Vagina (tissue), 2 donors: Measurements from ENCODE around the gene MAT2A.

Source experiments
- CTCF ChIP-seq, 3 experiments: fragments of 450-650 bp in 2 of 3; fragments of 200-600 bp in 1 of 3; sonication (generic) in 1 of 3; IDR thresholded peaks; one replicate each; pipeline ENCODE4 v1.5.1; 2017 to 2019; ENCODE audit warnings: antibody characterized with exemption in 3 of 3, mild to moderate bottlenecking in 2 of 3, moderate library complexity in 2 of 3
- POLR2A ChIP-seq, 2 donors: fragments of 450-650 bp; IDR thresholded peaks; one replicate each; pipeline ENCODE4 v1.6.1; 2017; ENCODE audit warnings: antibody characterized with exemption in 2 of 2, mild to moderate bottlenecking in 2 of 2, moderate library complexity in 2 of 2
- POLR2AphosphoS5 ChIP-seq, 2 donors: sonication (generic); formaldehyde crosslinking; IDR thresholded peaks; one replicate each; pipeline ENCODE4 v1.9.0; 2017; ENCODE audit warnings: antibody characterized with exemption in 2 of 2, mild to moderate bottlenecking in 2 of 2, low read depth in 1 of 2; ENCODE audit not compliant: insufficient read depth in 1 of 2

GRCh38 chr2:85504778-85505261 lies 34.1 kb upstream of the MAT2A start:
- TF ChIP-seq POLR2A (IDR thresholded peaks at IDR 0.05) (no peak), CTCF (IDR thresholded peaks at IDR 0.05) (no peak), POLR2AphosphoS5 (IDR thresholded peaks at IDR 0.05; ENCODE audit: insufficient read depth in 1 of 2, low read depth in 1 of 2) (peak; percentile 58 to 69)
